Subcutaneous adipose tissue (tissue), 4 donors: ENCODE data around the gene TNS1. TPM values are rescaled to one million over a fixed set of nuclear protein-coding genes. Genes with fewer than 3 reads are reported as not detected.

Experiments used
- total RNA-seq, 4 donors: library from RNA; depleted of rRNA; stranded (reverse); fragments of >200 nt; gene quantifications; one replicate each; pipeline ENCODE4 v1.1.0, GENCODE V29; 2016
- TF ChIP-seq, protein P1 (sequence below): fragments of 450-650 bp; IDR thresholded peaks from one replicate; pipeline ENCODE4 v1.5.1; 2016; ENCODE audit warnings: low read depth, mild to moderate bottlenecking, control low read depth, antibody characterized with exemption, moderate library complexity

The TNS1 gene
- total RNA-seq, 4 donors from 2014 or later: 310 to 1,168 (median 450) TPM

DNA sequence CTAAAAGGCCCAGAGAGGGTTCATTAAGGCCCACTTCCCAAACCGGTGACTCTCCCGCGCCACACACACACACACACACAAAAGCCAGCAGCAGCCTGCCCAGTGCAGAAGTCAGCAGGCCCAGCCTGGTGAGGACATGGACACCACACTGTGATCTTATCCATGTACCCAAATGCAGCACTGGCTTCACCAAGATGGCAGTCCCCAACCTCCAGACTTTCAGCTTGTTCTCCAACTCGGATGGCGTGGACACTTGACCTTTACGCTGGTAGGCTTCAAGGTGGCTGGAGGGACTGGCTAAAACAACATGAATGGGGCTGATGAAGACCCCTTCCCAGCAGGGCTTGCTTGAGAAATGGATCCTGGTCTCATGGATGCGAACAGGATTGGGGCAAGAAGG lies 50.4 kb downstream of the TNS1 start:
- TF ChIP-seq, protein P1, sequence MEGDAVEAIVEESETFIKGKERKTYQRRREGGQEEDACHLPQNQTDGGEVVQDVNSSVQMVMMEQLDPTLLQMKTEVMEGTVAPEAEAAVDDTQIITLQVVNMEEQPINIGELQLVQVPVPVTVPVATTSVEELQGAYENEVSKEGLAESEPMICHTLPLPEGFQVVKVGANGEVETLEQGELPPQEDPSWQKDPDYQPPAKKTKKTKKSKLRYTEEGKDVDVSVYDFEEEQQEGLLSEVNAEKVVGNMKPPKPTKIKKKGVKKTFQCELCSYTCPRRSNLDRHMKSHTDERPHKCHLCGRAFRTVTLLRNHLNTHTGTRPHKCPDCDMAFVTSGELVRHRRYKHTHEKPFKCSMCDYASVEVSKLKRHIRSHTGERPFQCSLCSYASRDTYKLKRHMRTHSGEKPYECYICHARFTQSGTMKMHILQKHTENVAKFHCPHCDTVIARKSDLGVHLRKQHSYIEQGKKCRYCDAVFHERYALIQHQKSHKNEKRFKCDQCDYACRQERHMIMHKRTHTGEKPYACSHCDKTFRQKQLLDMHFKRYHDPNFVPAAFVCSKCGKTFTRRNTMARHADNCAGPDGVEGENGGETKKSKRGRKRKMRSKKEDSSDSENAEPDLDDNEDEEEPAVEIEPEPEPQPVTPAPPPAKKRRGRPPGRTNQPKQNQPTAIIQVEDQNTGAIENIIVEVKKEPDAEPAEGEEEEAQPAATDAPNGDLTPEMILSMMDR: no peak

DNA sequence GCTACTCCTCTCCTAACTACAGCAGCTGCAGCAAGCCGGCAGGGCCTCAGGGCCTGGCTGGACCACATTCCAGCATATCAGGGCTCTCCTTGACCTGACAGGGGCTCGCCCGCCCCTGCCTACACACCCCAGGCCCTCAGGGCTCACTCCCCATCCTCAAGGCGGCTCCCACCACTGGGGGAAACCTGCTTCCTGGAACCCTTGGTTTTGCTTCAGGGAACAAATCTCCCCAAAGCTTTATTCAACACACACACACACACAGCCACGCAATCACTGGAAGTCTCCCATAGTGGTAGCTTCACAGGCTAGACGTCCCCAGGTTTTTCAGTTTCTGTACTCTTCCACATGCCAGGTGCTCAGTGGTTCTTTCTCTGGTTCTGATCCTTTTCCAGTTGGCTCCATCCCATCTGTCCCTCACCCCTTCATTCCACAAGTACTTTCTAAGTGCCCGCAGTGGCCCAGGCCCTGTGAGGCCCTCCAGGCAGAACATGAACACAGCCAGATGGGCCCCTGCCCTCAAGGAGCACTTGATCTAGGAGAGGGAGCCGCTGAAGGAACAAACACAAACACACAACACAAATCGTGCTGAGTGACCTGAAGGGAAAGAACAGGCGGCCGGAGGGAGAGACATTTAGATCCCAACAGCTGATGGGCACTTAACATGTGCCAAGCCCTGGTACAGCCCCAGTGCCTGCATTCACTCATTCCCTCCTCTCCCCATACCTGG lies 51.1 kb downstream of the TNS1 start:
- TF ChIP-seq, protein P1: no peak

DNA sequence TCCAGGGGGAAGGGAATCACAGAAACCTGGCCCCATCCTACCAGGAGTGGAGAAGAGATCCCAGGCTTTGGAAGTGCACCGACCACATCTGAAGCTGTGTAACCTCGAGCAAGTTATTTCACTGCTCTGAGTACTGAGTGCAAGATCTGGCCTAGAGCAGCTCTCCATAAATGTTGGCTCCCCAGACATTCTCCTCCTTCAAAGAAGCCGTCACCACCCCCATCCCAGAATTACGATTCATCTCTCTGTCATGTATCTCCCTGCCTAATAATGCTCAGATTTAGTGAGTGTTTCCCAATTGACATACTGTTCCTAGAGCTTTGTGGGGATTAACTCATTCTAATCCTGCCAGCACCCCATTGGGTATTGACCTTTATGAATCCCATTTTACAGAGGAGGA lies 51.7 kb downstream of the TNS1 start:
- TF ChIP-seq, protein P1: no peak

DNA sequence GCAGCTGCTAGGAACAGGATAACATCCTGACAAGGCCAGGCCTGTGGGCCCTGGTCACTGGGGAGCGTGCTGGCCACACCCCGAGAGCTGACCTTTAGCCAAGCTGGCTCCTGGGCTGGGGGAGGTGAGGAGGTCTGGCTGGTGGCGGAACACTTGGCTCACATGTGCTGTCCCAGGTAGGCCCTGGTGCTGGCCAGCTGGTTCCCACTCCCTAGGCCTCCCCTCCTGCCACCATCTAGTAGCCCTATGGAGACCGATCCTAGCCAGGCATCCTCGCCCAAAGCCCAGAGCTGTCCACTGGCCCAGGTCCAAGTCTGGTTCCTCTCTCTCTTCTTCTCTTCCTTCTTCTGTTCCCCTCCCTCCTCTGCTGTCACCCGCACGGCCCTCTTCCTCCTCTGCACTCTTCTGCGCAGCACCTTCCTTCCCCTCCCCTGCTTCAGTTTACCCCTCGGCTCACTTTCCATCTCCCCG lies 52.4 kb downstream of the TNS1 start:
- TF ChIP-seq, protein P1: no peak

DNA sequence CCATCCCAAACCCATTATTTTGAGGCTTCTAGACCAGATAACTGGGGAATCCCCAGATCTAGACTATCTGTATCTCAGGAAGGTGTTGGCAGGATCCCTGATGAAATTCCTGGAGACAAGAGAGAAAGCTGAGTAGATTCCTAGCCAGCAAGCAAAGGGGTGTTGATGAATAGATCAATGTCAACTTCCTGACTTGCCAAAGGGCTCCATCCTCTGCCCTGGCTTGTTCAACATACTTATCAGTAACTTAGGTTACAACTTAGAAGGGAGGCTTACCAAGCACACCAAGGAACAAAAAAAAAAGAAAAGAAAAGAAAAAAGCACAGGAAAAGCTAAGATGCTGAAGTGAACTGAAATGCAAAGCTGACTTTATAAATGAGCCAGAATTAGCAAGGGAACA lies 53.3 kb downstream of the TNS1 start:
- TF ChIP-seq, protein P1: no peak

DNA sequence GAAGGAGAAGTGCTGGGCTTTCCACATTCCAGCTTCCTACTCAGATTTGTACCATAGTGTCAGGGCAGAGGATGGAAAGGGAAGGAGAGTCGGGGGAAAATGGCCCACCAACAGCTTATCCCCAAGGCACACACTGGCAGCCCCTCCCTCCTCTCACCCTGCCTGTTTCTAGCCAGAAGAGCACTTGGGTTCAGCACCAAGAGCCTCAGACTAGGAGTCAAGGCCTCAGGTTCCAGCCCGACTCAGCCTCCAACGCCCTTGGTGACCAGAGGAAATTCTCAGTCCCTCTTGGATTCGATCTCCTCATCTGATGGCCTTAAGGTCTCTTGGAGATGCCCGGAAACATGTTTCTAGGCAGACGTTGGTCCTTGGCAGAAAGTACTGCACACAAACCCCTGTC lies 53.9 kb downstream of the TNS1 start:
- TF ChIP-seq, protein P1: no peak

DNA sequence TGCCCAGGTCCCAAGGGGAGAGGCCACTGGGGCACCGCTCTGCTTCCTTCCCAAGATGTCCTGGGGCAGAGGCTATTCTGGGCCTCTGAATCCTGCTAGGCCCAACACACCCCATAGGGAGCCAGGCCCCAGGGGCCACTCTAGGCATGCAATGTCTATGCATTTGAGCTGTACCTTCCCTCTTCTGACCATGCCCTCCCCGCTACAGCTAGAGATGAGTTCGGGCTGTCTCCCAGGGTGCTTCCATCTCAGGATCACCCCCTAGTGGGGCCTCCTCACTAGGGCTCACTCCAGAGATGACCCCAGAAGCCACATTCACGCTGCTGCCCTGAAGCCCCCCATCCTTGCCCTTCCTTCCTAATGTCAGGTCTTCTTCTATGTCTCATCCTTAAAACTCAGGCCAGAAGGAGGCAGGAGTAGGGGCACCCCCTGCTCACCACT lies 54.4 kb downstream of the TNS1 start:
- TF ChIP-seq, protein P1: no peak
